Neural progenitor cell (in vitro differentiated cells): ENCODE measurements around the gene LTBP2. TPM values are rescaled to one million over a fixed set of nuclear protein-coding genes. Genes with fewer than 3 reads are reported as not detected.

Experiments used
- DNase-seq: peaks from one replicate; pipeline ENCODE4 v3.0.0-alpha.2; 2016; ENCODE audit warnings: low spot score
- H2AFZ ChIP-seq: fragments of 200-600 bp; sonication (generic); replicated peaks from 2 replicates; pipeline ENCODE4 v1.6.1; 2016; ENCODE audit warnings: antibody characterized with exemption
- H3F3A ChIP-seq: fragments of 200-600 bp; sonication (generic); 2 replicates; pipeline ENCODE4 v1.6.1; 2016; ENCODE audit warnings: antibody characterized with exemption, low read depth
- H3K27ac ChIP-seq: fragments of 200-600 bp; sonication (generic); 2 replicates; pipeline ENCODE4 v1.5.1; 2016; ENCODE audit warnings: mild to moderate bottlenecking
- H3K27me3 ChIP-seq: fragments of 200-600 bp; sonication (generic); 2 replicates; pipeline ENCODE4 v1.6.1; 2016; ENCODE audit warnings: mild to moderate bottlenecking, moderate library complexity
- H3K36me3 ChIP-seq: fragments of 200-600 bp; sonication (generic); 2 replicates; pipeline ENCODE4 v1.5.1; 2016
- H3K4me1 ChIP-seq: fragments of 200-600 bp; sonication (generic); 2 replicates; pipeline ENCODE4 v1.6.1; 2016; ENCODE audit warnings: mixed run types
- H3K4me2 ChIP-seq: fragments of 200-600 bp; sonication (generic); 2 replicates; pipeline ENCODE4 v1.6.1; 2016
- H3K4me3 ChIP-seq: fragments of 200-600 bp; sonication (generic); 2 replicates; pipeline ENCODE4 v1.5.1; 2016
- H3K79me2 ChIP-seq: fragments of 200-600 bp; sonication (generic); 2 replicates; pipeline ENCODE4 v1.6.1; 2016; ENCODE audit warnings: low read depth
- H3K9ac ChIP-seq: fragments of 200-600 bp; sonication (generic); 2 replicates; pipeline ENCODE4 v1.6.1; 2016
- H3K9me3 ChIP-seq: fragments of 200-600 bp; sonication (generic); 2 replicates; pipeline ENCODE4 v1.5.1; 2016; ENCODE audit warnings: low read depth
- H4K20me1 ChIP-seq: fragments of 200-600 bp; sonication (generic); 2 replicates; pipeline ENCODE4 v1.6.1; 2016; ENCODE audit warnings: low read depth
- H3K27ac Mint-ChIP-seq: 3 replicates; pipeline ENCODE4 v1.8.0; 2021; ENCODE audit warnings: mixed read lengths
- H3K27me3 Mint-ChIP-seq: 2 replicates; pipeline ENCODE4 v1.8.0; 2022; ENCODE audit warnings: low read depth, mild to moderate bottlenecking, inconsistent platforms, moderate library complexity, mixed read lengths; ENCODE audit not compliant: insufficient read depth
- H3K36me3 Mint-ChIP-seq: 3 replicates; pipeline ENCODE4 v1.8.0; 2021; ENCODE audit warnings: mixed read lengths
- H3K4me1 Mint-ChIP-seq: 3 replicates; pipeline ENCODE4 v1.8.0; 2021; ENCODE audit warnings: mixed read lengths
- H3K4me3 Mint-ChIP-seq: 3 replicates; pipeline ENCODE4 v1.8.0; 2021; ENCODE audit warnings: mild to moderate bottlenecking, moderate library complexity, mixed read lengths
- H3K9me3 Mint-ChIP-seq: 3 replicates; pipeline ENCODE4 v1.8.0; 2020; ENCODE audit warnings: mixed read lengths
- CTCF ChIP-seq: fragments of 200-600 bp; sonication (generic); IDR thresholded peaks from 2 replicates; pipeline ENCODE4 v1.5.1; 2017; ENCODE audit warnings: antibody characterized with exemption, mild to moderate bottlenecking
- EZH2 ChIP-seq: fragments of 200-600 bp; sonication (generic); IDR thresholded peaks from 2 replicates; pipeline ENCODE4 v1.6.1; 2017; ENCODE audit warnings: antibody characterized with exemption, mild to moderate bottlenecking, moderate library complexity
- EZH2phosphoT487 ChIP-seq: fragments of 200-600 bp; sonication (generic); IDR thresholded peaks from 2 replicates; pipeline ENCODE4 v1.6.1; 2017; ENCODE audit warnings: antibody characterized with exemption
- total RNA-seq: library from RNA; depleted of rRNA; stranded (reverse); fragments of >200 nt; gene quantifications from 2 replicates; pipeline ENCODE4 v1.2.3, GENCODE V29; 2015; ENCODE audit warnings: low replicate concordance

The LTBP2 gene
- total RNA-seq, 1 donor from 2014 or later: 0.43 TPM

DNA sequence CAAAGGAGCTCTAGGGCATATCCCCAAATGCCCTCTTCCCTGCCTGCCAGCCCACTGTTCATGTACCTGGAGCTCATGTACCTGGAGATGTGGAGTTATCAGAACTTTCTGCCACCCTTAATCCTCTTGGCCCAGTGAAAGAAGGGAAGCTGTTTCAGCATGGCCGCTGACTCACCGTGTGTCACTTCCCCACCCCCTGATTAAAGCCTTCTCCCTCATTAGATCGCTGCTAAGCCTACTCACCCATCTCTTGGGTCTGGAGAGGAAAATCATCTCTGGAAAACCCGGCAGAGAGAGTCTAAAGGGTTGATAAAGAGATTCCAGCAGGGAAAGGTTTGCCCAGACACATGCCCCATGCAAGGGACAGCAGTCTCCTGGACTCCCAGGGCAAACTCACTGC, 4.5 kb upstream of the LTBP2 start:
- TF ChIP-seq CTCF (no peak), EZH2 (no peak), EZH2phosphoT487 (no peak)
- peaks cover 37% of the 10 kb centered on the region for H3K4me1 Mint-ChIP-seq
- peaks cover 2% of the 10 kb centered on the region for H3F3A ChIP-seq
- H3K9me3 Mint-ChIP-seq: no peaks in the 10 kb centered on the region
- no peak overlapping the region for H3K4me3 Mint-ChIP-seq
- H3K9ac ChIP-seq: no peak overlapping the region
- H3K27ac ChIP-seq: no peak overlapping the region
- no peaks in the 10 kb centered on the region for H3K36me3 ChIP-seq
- H2AFZ ChIP-seq: peak overlapping the region; percentile 9
- H3K79me2 ChIP-seq: no peaks in the 10 kb centered on the region
- H3K4me1 ChIP-seq: peaks cover 14% of the 10 kb centered on the region
- H3K4me3 ChIP-seq: no peak overlapping the region
- DNase-seq: no peak
- no peak overlapping the region for H3K27ac Mint-ChIP-seq
- H3K36me3 Mint-ChIP-seq: no peaks in the 10 kb centered on the region
- no peaks in the 10 kb centered on the region for H3K9me3 ChIP-seq
- peaks cover 17% of the 10 kb centered on the region for H3K27me3 Mint-ChIP-seq
- H3K27me3 ChIP-seq: peaks cover 23% of the 10 kb centered on the region
- no peaks in the 10 kb centered on the region for H4K20me1 ChIP-seq
- H3K4me2 ChIP-seq: no peak overlapping the region

GRCh38 chr14:74615735-74616134, 3.7 kb upstream of the LTBP2 start:
- DNase-seq: no peak
- no peak overlapping the region for H3K9ac ChIP-seq
- H3K36me3 Mint-ChIP-seq: no peaks in the 10 kb centered on the region
- no peaks in the 10 kb centered on the region for H4K20me1 ChIP-seq
- no peaks in the 10 kb centered on the region for H3K79me2 ChIP-seq
- H3K9me3 Mint-ChIP-seq: no peaks in the 10 kb centered on the region
- peaks cover 37% of the 10 kb centered on the region for H3K4me1 Mint-ChIP-seq
- no peak overlapping the region for H3K27ac ChIP-seq
- no peaks in the 10 kb centered on the region for H3K9me3 ChIP-seq
- no peak overlapping the region for H3K4me2 ChIP-seq
- no peak overlapping the region for H3K27ac Mint-ChIP-seq
- H3K4me3 Mint-ChIP-seq: no peak overlapping the region
- TF ChIP-seq EZH2: no peak
- TF ChIP-seq EZH2phosphoT487: no peak
- no peak for TF ChIP-seq CTCF
- H3K36me3 ChIP-seq: no peaks in the 10 kb centered on the region
- H2AFZ ChIP-seq: no peak overlapping the region
- peaks cover 7% of the 10 kb centered on the region for H3F3A ChIP-seq
- H3K27me3 Mint-ChIP-seq: peaks cover 22% of the 10 kb centered on the region
- H3K4me1 ChIP-seq: peaks cover 17% of the 10 kb centered on the region
- no peak overlapping the region for H3K4me3 ChIP-seq
- H3K27me3 ChIP-seq: peaks cover 30% of the 10 kb centered on the region

DNA sequence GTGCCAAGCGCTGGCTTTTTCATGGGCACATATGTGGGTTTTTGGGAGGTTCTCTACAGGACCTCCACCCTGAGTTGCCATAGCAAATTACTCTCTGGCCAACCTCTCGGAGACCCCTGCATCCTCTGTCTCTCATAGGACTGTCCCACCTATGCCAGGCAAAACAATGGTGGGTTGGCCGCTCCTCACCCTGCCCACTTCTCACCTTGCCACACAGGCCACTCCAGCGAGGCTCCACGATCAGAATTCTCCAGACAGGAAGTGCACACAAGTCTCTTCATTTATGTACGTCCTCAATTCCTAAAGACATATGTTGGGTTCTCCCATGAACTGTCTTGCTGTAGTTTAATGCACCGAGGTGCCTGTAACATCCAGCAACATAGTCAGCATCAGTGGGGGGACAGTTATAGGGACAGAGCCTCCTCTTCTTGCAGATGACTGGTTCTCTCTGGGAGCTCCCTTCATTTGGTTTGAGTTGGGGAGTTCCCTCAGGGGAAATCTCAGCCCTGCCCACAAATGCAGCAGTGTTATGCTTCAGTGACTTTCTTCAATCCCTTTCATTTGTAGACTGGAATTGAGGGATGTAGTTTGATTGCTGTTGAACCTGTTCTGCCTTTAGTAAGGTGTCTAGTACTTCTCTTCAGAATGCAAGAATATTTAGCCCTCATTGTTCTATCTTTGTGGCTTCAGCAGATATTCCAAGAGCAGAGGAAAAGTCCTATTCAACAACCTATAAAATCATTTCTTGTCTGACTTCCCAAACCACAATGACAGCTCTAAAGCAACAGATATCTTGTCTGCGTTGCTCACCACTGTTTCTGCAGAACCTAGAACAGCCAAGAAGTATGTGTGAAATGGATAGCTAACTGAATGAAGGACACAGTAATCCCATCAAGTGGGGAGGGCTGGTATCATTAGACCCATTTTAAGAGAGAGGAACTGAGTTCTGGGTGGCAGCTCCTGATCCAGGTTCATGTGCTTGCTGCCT, 2.8 kb upstream of the LTBP2 start:
- no peaks in the 10 kb centered on the region for H3K36me3 ChIP-seq
- H3K27me3 ChIP-seq: peaks cover 40% of the 10 kb centered on the region
- no peak overlapping the region for H3K4me3 ChIP-seq
- peaks cover 12% of the 10 kb centered on the region for H3F3A ChIP-seq
- H3K27ac ChIP-seq: no peak overlapping the region
- no peak overlapping the region for H3K9ac ChIP-seq
- Mint-ChIP-seq H3K4me1 (peaks cover 38% of the 10 kb centered on the region), H3K27me3 (peaks cover 32% of the 10 kb centered on the region), H3K9me3 (no peaks in the 10 kb centered on the region), H3K4me3 (no peak overlapping the region), H3K27ac (no peak overlapping the region), H3K36me3 (no peaks in the 10 kb centered on the region)
- no peaks in the 10 kb centered on the region for H4K20me1 ChIP-seq
- no peaks in the 10 kb centered on the region for H3K9me3 ChIP-seq
- DNase-seq: no peak
- H2AFZ ChIP-seq: no peak overlapping the region
- no peaks in the 10 kb centered on the region for H3K79me2 ChIP-seq
- TF ChIP-seq CTCF: no peak
- no peak for TF ChIP-seq EZH2
- TF ChIP-seq EZH2phosphoT487: no peak
- H3K4me1 ChIP-seq: peaks cover 17% of the 10 kb centered on the region
- H3K4me2 ChIP-seq: no peak overlapping the region
